DMS53 treated with DMSO at 0.1 percent for 48 hours (cell line): ENCODE results near the gene LRRC2.

Experiments
- DNase-seq: peaks from one replicate; lab custom pipeline; 2025; ENCODE audit not compliant: unreplicated experiment; lab: John Stamatoyannopoulos, UW

LRRC2 gene

GRCh38 chr3:46482632-46483350, 83.3 kb downstream of the LRRC2 start:
- no peak for DNase-seq

- no peak for DNase-seq
These were observed 84.5 kb downstream of the LRRC2 start for GRCh38 chr3:46481636-46482035.

GRCh38 chr3:46480491-46481195, 85.5 kb downstream of the LRRC2 start:
- no peak for DNase-seq

DNA sequence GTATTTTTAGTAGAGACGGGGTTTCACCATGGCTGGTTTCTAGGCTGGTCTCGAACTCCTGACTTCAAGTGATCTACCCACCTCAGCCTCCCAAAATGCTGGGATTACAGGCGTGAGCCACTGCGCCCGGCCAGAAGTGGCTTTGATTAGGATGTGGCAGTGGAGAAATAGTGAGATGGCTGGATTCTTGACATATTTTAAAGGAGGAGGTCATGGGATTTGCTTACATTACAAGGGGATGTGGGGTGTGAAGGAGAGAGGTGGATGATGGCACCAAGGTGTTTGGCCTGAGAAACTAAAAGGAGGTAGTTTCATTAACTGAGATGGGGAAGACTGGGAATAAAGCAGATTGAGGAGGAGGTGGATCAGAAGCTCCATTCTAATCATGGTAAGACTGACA, 86.4 kb downstream of the LRRC2 start:
- DNase-seq, result no peak

DNA sequence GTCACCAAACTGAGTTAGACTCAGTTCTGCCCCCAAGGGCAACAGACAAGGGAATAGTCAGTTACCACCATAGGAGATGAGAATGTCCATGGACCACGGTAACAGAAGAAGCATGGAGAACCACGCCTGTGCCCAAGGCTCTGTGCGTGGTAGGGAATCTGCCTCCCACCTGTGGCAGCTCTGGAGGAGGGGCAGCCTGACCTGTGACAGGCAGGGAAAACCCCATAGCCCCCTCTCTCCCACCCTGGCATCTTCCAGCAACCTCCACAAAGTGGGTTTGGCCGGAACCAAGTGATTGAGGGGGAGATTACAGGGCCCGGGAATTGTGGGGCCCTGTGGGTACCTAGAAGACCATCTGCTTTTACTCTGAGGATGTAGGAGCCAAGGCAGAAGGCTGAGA, 87.1 kb downstream of the LRRC2 start:
- DNase-seq, result no peak

DNA sequence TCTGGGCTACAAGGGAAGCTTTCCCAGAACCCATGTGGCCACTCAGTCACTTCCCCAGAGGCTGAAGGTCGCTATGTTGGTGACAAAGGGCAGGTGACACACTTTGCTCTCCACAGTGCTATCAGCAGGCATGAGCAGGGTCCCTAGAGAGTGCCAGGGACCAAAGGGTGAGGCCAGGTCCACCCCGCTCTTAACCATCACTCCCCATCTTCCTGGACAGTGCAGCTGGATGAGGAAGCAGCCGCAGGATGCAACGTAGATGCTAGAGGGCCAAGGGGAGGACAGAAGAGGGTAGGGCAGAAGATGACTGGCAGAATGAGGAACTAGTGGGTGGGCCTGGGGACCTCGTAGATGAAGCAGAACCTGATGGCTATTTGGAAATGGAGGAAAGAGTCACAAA, 87.8 kb downstream of the LRRC2 start:
- DNase-seq, result no peak

GRCh38 chr3:46477756-46478155, 88.3 kb downstream of the LRRC2 start:
- DNase-seq, result no peak

GRCh38 chr3:46477145-46477544, 89.0 kb downstream of the LRRC2 start:
- no peak for DNase-seq

- no peak for DNase-seq
These were observed 93.4 kb downstream of the LRRC2 start for GRCh38 chr3:46472736-46473135.

DNA sequence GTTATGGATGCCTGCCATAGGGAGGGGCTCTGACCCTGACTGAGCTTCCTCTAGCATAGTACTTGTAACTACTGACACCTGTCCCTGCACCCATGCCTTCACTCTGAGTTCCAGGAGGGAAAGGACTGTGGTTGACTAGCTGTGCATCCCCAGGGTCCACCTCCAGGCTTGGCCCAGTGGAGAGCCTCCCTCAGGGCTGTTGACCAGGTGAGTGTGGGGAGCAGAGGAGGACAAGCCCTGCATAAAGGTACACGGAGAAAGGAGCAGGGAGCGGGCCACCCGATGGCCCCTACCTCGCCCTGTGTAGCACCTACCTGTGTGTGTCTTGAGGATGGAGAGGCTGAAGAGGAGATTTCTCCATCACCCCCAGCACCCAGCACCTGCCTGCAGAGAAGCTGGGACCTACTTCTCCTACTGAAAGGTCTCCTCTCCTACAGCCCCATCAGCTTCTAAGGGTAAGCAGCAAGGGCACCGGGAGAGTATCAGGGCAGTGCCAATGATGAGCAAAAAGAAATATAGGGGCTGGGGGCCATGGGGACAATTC, 94.7 kb downstream of the LRRC2 start:
- no peak for DNase-seq

DNA sequence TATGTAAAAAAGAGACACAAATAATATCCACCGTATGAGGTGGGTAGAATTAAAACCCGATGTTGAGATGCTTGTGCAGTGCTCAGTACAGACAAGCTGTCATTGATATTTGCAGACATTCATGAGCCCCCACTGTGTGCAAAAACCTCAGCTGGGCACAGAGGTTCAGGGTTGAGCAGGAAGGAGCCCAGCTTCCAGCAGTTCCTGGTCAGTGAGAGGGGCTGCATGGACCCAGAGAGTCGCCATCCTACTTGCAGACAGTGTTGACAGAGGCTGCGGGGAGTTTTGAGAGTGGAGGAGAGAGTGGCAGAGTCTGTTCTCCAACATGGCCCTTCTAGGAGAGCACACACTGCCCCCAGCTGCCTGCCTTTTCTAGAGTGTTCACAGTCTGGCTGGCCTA, 95.3 kb downstream of the LRRC2 start:
- DNase-seq, result no peak

DNA sequence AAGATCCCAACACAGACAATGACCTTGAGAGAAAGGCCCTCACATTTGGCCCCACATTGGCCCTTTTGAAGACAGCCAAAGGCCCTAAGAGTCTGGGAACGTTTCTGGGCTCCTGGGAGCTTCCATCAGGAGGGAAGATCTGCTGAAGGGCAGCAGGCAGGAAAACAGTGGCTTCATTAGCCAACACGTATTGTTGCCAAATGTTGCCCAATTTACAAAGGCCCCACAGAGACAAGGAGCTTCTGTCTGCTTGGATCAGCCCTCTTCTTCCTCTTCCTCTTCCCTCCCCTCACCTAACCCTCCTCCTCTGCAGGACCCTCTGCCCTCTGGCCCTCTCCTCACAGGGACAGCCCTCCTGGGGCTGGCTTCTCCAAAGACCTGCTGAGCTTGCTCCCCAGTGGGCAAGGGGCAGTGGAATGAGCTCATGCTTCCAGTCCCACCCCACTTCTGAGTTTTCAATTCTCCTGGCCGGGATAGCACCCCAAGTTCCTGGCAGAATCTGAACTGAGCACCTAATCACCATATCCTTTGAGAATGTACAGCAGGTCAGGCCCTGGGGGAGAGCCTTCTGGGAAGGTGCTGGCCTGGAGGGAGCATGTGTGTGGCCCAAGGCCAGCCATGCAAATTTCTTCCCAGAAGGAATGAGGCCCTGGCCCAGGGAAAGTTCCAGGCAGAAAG, 96.3 kb downstream of the LRRC2 start:
- no peak for DNase-seq

DNA sequence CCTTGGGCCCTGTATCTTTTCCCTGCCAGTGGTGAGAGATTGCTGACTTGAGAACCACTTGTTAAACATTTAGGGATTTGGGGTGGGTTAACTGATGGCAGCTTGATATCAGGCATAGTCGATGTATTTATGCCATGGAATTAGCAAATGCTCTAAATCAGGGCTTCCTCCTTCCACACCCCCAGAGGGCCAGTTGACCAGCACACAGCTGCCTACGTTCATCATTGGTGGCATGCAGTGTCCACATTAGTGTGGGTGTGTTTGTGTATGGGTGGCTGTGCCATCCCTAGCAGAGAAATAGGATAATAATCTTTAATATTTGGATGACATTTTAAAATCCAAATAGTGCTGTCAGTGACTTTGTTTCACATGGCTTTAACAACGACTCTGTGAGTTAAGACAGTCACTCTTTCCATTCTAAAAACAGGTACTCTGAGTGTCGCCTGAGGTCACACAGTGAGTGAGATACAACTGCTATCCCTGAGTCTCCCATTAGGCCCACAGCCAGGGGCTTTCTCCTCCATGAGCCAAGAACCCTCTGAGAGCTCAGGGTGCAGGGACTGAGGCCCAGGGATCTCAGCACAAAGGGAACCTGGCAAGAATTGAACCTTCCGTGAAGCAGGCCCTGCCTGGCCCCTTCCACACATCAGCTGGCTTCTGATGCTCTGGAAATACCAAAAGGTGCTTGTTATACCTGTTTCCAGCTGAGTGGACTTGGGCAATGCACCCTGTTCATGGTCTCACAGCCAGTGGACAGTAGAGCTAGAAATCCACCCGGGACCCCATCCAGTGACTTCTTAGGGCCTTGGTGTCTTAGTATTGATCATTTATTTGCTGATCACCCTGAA, 97.1 kb downstream of the LRRC2 start:
- DNase-seq, result no peak

DNA sequence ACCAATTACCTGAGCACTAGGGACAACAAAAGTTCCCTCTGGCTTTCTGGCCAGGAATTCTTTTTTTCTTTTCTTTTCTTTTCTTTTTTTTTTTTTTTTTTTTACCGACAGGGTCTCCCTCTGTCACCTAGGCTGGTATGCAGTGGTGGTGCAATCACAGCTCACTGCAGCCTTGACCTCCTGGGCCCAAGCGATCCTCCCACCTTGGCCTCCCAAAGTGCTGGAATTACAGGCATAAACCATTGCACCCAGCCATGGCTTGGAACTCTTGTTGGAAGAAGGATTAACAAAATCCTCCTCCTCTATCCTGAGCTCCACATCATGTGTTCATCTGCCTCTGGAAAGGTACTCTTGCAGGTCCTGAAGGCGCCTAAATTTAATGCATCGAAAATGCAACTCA, 98.5 kb downstream of the LRRC2 start:
- DNase-seq, result no peak

- no peak for DNase-seq
These were observed 99.2 kb downstream of the LRRC2 start for GRCh38 chr3:46466871-46467403.

DNA sequence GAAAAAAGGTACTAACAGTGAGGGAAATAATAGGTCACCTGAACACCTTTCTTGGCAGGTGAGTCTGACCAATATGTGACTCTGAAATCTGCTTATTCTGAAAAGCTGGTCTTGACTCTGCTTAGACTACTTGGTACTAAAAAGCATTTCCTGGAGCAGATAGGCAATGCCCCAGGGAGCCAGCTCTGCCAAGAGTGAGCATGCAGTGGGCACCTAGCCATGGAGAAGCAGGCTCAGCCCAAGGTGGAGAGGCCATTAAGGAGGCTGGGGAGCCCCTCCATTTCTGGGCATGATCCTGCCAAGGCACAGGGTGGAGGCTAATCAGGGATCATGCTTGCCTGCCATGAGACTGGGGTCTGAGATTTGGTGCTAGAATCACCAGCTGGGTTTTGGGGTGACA, 99.8 kb downstream of the LRRC2 start:
- DNase-seq, result no peak
